NCI-H526 treated with DMSO at 0.1 percent for 48 hours (cell line): Measurements from ENCODE around the gene SBF2.

ENCODE experiments used
- DNase-seq: peaks from one replicate; lab custom pipeline; 2025; lab: John Stamatoyannopoulos, UW

SBF2 gene

DNA sequence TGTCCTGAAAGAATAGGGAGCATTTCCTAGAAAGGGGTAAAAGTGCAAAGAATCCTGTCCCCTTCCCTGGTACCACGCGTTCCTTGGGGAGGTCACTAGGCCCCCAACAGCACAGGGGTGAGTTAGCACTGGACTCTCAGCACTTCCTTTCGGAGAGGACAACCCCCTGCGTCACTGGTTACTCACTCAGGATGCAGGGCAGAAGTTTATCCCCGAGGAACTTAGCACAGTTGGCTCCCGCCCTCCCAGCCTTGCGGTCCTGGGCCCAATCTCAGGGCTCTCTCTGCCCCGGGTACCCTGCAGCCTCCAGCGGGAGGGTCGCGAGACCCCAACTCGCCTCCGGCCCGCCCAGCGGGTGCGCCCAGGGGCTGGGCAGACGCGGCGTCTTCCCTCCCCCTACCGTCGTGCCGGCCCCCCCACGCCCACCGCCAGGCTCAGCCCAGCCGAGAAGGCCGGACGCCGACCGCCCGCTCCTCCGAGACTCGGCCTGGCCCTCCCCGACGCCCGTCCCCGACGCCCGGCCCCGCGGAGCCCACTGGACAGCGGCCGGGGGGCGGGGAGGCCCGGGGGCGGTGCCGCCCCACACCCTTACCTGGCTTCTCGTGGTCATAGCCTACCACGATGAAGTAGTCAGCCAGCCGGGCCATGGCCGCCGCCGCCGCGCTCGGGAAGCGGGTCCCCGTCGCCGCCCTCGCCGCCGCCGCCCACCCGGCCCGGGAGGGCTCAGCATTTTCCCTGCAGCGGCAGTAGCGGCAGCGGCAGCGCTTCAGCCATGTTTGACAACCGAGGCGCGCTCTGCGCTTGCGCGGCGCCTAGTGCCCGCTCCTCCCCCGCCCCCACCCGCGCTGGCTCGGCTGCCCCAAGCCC lies at the start of gene SBF2:
SBF2 (minus strand) TSS at position 797 of the 867 bp plus-strand sequence; CDS start at position 647, 150 bp downstream.
- peak; percentile 56 for DNase-seq

DNA sequence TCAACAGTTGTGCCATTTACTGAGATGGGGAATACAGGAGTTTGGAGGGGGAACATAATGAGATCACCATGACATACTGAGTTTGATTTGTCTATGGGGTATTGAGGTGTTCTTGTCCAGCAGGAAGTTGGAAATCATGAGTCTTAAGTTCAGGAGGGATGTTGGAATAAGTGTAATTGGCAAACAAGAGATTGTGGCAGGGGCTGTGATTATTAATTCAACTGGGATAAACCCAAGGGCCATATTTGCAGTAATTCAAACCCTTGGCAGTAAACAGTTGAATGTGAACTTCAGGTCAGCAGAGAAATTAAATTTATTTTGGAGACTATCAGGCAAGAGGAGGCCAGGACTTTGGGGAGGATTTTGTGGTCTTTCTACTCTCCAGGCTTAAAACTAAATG lies 44.3 kb upstream of the SBF2 start:
- DNase-seq: no peak

DNA sequence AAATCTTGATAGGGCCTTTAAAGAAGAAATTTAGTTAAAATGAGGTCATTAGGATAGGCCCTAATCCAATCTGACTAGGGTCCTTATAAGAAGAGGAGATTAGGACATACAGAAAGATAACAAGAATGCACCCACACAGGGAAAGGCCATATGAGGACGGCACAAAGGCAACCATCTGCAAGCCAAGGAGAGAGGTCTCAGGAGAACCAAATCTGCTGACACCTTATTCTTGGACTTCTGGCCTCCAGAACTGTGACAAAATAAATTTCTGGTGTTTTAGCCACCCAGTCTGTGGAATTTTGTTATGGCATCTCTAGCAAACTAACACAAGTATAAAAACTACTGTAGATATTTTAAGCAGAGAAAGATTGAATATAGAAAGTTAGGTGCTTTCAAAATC lies 39.5 kb upstream of the SBF2 start:
- no peak for DNase-seq

DNA sequence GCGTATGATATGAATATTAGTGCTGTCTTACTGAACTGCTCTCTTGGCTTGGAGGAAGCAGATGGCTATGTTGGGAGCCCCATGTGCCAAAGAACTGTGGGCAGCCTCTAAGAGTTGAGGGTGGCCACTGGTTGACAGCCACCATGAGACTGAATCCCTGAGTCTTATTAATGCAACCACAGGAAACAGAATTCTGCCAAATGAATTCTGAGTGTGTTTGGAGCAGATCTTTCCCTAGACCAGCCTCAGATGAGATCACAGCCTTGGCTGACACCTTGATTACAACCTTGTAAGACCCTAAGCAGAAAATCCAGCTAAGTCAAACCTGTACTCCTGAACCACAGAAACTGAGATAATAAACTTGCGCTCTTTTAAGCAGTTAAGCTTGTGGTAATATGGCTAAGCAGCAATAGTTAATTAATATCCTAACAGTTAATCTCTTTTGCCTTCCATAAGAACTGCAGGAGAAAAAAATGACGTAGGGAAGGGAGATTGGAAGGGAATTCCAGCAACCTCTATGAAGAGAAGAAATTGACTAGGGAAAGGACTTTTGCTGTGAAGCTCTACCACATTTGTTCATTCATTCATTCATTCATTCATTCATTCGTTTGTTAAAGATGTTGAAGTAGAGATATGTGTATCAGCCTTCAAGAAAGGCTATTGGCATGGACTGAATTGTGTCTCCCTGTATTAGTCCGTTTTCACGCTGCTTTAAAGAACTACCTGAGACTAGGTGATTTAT lies 37.7 kb upstream of the SBF2 start:
- no peak for DNase-seq

- DNase-seq: no peak
These were observed 35.9 kb upstream of the SBF2 start for GRCh38 chr11:10329935-10330334.

GRCh38 chr11:10329356-10329755 lies 35.3 kb upstream of the SBF2 start:
- DNase-seq: no peak

- DNase-seq: no peak
These were observed 34.5 kb upstream of the SBF2 start for GRCh38 chr11:10328314-10329098.

GRCh38 chr11:10327254-10327653 lies 33.2 kb upstream of the SBF2 start:
- no peak for DNase-seq

GRCh38 chr11:10326012-10326964 lies 32.3 kb upstream of the SBF2 start:
- DNase-seq: no peak

GRCh38 chr11:10325277-10326011 lies 31.4 kb upstream of the SBF2 start:
- DNase-seq: no peak

DNA sequence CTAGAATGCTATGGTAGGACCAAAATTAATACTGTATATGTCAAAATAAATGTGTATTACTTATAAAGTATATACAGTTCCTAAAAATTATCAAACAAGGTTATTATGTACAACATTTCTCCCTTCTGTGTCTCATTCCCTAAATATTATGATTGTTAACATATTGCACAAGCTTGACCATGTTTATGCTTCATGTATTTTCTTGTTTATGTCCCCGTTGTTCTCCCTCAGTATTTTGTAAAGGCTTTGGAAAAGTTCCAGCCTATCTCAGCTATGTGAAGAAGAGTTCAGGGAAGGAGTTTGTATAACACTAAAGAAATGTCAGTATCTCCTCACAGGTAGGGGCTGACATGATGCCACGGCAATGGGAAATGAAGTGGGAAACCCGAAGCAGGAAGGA lies 30.5 kb upstream of the SBF2 start:
- no peak for DNase-seq

- no peak for DNase-seq
These were observed 29.8 kb upstream of the SBF2 start for GRCh38 chr11:10323793-10324170.

DNA sequence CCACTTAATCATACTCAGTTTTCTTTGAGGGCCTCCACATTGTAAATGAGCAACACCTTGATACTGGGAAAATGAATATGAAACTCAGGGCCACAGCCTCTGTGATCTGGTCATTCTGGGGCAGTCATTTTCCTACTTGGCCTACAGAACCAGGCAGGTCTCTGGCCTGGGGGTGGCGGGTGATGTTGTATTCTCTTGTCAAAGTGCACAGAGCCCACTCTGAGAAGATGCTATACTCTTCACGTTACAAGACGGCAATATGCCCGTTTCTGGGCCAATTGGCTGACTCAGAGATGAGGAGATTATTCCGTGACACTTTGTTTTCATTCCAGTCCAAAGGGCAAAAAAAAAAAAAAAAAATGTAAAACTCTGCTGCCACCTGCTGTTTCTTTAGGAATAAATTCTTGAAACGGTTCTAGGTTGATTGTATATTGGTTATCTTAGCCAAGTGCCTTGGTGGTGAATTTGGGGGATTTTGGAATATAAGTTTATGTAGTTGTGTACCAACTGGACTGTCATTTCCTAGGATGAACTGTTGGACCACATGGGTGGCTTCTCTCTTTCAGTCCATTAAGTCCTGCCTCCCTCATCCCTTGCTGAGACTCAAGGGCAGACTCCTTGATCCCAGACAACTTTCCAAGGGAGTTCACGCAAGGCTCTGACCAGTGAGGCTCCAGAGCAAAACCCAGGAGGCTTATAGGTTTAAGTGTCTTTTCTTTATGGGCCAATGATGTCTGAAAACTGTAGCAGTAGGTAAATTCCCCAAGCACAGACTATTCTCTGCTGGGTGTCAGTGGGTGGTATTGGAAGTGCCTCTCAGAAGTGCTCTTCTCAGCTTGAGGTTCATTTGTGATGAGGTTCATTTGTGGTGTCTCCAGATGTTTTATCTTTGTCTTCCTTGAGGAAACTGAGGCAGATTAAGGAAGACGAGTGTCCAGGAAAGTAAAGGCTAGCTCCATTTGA lies 29.1 kb upstream of the SBF2 start:
- peak; percentile 15 for DNase-seq

DNA sequence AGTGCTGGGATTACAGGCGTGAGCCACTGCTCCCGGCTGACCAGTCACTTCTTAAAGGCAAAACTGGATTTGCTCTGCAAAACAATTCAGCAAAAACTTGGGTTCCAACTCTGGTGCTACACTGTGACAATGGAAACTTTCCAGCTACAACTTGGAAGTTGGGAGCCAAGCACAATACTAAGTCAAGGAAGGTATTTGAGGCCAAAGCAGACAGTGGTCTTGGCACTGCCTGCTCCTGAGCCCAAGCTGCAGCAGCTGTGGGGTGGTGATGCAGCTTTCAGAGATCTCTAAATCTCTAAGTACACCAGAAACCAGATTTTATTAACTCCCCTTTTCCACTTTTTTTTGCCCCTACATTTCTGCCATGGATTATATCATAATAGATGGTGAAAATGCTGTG lies 28.4 kb upstream of the SBF2 start:
- no peak for DNase-seq

DNA sequence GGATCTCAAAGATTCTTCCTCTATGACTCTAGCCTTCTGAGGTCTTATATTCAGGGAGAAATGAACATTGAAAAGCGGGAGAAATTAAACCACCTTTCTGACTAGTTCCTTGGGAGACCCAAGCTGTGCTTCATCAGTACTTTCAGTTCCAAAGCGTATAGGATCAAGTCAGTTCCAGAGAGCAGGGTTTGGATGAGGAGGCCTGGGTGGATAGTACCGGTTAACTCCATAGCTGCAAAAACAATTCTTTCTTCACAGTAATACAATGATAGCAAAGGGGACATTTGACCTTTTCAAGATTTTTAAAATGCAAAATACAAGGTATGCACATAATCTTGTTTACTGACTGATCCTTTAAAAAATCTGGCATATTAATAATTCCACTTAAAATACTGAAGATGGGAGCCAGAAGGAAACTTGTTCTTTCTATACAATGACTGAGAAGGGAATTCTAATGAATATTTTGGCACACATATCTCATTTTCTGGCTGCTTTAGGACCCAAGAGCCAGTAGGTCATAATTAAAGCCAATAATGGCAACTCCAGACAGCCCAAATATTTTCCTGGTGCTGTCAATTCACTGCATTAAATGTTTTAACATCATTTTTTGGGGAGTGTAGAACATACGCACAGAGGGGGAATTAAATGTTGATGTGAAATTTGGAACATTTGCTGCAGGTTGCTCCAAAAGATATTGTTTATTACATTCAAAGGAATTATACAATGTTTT lies 26.9 kb upstream of the SBF2 start:
- no peak for DNase-seq

DNA sequence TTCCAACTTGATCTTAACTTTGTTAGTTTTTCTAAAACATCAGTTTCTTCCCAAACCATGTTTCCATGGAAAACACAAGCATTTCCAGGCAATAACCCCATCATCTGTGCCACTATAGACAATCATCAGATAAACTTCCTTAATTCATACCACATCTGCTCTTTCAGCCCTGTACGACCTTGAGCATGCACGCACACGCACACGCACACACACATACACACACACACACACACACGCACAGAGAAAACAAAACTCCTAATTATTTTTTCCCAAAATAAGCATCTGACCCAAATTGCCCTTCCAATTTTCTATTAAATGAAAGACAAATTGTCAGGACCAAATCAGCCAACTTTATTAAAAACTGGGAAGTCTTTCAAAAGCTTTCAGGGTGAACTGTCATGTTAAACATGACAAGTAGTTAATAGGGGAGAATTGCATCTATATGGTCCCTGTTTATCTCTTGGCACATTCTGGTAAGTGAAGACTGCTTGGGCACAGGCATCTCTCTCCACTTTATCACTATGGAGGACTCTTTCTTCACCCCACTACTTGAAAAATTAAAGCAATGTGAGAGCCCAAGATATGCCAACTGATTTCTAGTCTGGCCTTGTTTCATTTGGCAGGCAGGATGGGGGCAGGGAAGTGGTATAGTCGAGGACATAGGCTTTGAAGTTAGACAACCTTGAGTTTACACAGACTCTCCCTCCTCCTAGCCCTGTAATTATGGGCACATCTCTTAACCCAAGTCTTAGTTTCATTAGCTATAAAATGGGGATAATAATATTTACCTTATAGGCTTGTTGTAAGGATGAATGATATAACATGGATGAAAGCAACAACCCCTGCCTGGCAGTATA lies 25.9 kb upstream of the SBF2 start:
- no peak for DNase-seq

GRCh38 chr11:10318527-10318802 lies 24.4 kb upstream of the SBF2 start:
- no peak for DNase-seq
